Measurements from ENCODE around the gene TMEM222.
"Not testable (repeated sequence)": the region's sequence is repeated elsewhere in the genome, so short reads cannot be mapped to it uniquely, and the experiment has no call there.

TMEM222 gene

DNA sequence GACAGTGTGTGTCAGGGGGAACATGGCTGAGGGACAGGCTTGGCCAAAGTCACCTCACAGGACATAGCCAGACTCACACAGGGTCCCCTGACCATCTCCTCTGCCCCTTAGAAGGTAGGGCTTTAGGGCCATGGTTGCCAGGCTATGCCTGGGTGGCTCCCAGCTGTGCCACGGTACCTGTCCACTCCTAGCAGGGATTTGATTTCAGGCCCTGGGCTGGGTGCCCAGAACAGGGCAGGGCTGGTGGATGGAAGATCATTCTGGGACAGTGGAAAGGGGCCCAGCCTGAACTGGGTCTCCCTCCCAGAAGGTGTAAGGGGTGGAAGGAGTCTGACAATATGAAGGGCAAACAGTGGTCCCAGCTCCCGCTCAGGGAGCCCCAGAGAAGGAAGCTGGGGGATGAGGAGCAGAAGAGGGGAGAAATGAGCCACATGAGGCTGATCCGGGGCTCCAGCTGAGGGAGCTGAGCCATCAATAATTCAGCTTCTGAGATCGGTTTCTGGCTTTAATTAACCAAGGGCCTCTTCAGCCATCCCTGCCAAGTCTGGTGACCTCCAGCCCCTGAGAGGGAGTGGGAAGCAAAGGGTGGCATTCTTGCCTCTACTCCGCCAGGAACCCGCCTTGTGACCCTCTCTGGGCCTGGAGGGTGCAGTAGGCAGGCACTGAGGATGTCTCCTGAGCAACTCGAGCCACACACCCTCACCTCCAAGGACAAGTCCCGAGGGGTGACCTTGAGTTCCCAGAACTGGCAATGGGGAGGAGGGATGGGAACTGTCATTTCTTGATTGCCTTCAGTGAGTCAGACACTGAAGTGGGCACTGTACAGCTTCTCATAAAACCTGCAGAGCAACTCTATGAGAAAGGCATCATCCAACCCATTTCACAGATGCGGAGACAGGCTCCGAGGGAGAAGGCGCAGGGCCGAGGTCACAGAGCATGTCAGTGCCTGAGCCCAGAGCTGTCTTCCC, 59.1 kb downstream of the TMEM222 start:
- DNase-seq: no peak

DNA sequence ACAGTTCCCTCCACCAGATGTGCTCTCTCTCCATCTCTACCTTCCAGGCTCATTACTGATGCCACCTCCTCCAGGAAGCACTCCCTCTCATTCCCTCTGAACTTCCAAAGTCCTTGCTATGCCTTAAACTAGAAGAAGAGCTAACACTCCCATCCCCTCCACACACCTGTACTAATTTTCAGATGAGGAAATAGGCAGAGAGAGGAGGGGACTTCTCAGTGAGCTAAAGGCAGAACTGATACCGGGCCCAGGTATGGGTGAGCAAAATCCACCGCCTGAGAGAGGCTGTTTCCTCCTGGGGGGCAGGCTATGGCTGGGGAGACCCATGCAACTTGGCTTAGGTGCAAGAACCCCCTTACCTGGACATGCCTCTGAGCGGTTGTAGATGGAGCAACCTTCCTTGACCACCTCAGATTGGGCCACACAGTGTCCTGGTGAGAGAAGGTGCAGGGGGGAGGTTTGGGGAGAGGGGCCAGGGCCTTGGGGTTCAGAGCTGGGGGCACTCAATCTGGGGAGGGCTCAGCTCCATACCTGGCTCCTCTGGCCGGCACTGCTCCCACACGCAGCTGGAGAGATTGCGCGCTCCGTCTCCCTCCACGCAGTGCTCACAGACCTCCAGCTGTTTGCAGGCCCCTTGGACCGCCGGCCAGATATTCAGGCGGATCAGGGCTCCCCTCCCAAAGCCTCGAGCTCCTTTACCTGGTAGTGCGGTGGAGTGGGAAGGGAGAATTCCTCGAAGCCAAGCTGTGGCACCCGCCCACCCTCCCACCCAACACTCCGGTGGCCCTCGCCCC, 60.2 kb downstream of the TMEM222 start:
- DNase-seq: no peak

GRCh38 chr1:27383039-27383605, 61.2 kb downstream of the TMEM222 start, which contains the start of gene CD164L2:
Gene CD164L2 (minus strand): TSS chr1:27383333. CDS start chr1:27383239, 94 bp downstream.
- no peak for DNase-seq

GRCh38 chr1:27383661-27384060, 61.7 kb downstream of the TMEM222 start:
- DNase-seq: no peak

DNA sequence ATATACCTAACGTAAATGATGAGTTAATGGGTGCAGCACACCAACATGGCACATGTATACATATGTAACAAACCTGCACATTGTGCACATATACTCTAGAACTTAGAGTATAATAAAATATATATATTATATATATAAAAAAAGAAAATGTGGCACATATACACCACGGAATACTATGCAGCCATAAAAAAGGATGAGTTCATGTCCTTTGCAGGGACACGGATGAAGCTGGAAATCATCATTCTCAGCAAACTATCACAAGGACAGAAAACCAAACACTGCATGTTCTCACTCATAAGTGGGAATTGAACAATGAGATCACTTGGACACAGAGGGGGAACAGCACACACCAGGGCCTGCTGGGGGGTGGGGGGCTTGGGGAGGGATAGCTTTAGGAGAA, 62.8 kb downstream of the TMEM222 start:
- DNase-seq: not testable (repeated sequence)

Measured in fibroblast of skin of scalp (primary cell).